HepG2 (cell line): ENCODE measurements around the gene ZNF581. TPM values are rescaled to one million over a fixed set of nuclear protein-coding genes. Genes with fewer than 3 reads are reported as not detected.

Experiments
- ARNTL ChIP-seq: sonication (generic); formaldehyde crosslinking; IDR thresholded peaks from 2 replicates; pipeline ENCODE4 v1.4.0; 2020; ENCODE audit warnings: mild to moderate bottlenecking, missing genetic modification reagents
- EP300 ChIP-seq, 3 experiments: sonication (generic) in 1 of 3; formaldehyde crosslinking in 1 of 3; IDR thresholded peaks; 2 replicates each; pipeline versions ENCODE4 v1.5.1 to v1.6.1; 2011 to 2020; ENCODE audit warnings: low read depth in 2 of 3, low read length in 2 of 3, borderline replicate concordance in 1 of 3, improper control_type of control experiment in 1 of 3, mild to moderate bottlenecking in 1 of 3, missing genetic modification reagents in 1 of 3, moderate library complexity in 1 of 3
- ETS1 ChIP-seq: sonication (generic); formaldehyde crosslinking; IDR thresholded peaks from 2 replicates; pipeline ENCODE4 v1.4.0; 2020; ENCODE audit warnings: missing genetic modification reagents
- ETV5 ChIP-seq: IDR thresholded peaks from 2 replicates; pipeline ENCODE4 v1.6.1; 2018; ENCODE audit warnings: missing biosample characterization, missing genetic modification reagents, inconsistent platforms, borderline replicate concordance
- ETV6 ChIP-seq: sonication (generic); formaldehyde crosslinking; conservative IDR thresholded peaks from 2 replicates; pipeline ENCODE4 v1.4.0; 2020; ENCODE audit warnings: missing genetic modification reagents
- GATAD1 ChIP-seq: IDR thresholded peaks from 2 replicates; pipeline ENCODE4 v1.6.1; 2016; ENCODE audit warnings: missing genetic modification reagents, missing compliant biosample characterization
- HIVEP1 ChIP-seq: sonication (generic); formaldehyde crosslinking; IDR thresholded peaks from 2 replicates; pipeline ENCODE4 v1.4.0; 2020; ENCODE audit warnings: mild to moderate bottlenecking, missing genetic modification reagents
- ONECUT2 ChIP-seq: sonication (generic); formaldehyde crosslinking; IDR thresholded peaks from 2 replicates; pipeline ENCODE4 v1.4.0; 2020; ENCODE audit warnings: missing genetic modification reagents
- PCBP1 ChIP-seq: fragments of 200-400 bp; formaldehyde crosslinking; IDR thresholded peaks from 2 replicates; pipeline ENCODE4 v1.6.1; 2017; ENCODE audit warnings: mild to moderate bottlenecking, low read depth, low read length, borderline replicate concordance
- POLR2AphosphoS2 ChIP-seq: IDR thresholded peaks from 2 replicates; pipeline ENCODE4 v1.6.1; 2011; ENCODE audit warnings: low read depth, low read length, improper control_type of control experiment
- PPARG ChIP-seq: conservative IDR thresholded peaks from 2 replicates; pipeline ENCODE4 v1.6.1; 2016; ENCODE audit warnings: missing biosample characterization, missing genetic modification reagents
- RNF219 ChIP-seq: sonication (generic); formaldehyde crosslinking; IDR thresholded peaks from 2 replicates; pipeline ENCODE4 v1.5.0; 2020; ENCODE audit warnings: mild to moderate bottlenecking, missing genetic modification reagents
- SYNCRIP ChIP-seq: fragments of 200-400 bp; formaldehyde crosslinking; IDR thresholded peaks from 2 replicates; pipeline ENCODE4 v1.6.1; 2018; ENCODE audit warnings: mild to moderate bottlenecking, low read depth, low read length; ENCODE audit not compliant: insufficient read depth
- ZBTB33 ChIP-seq: sonication (generic); formaldehyde crosslinking; IDR thresholded peaks from 2 replicates; pipeline ENCODE4 v1.4.0; 2020; ENCODE audit warnings: missing genetic modification reagents
- ZFP37 ChIP-seq: sonication (generic); formaldehyde crosslinking; IDR thresholded peaks from 2 replicates; pipeline ENCODE4 v1.4.0; 2020; ENCODE audit warnings: missing genetic modification reagents, borderline replicate concordance
- ZNF362 ChIP-seq: sonication (generic); formaldehyde crosslinking; IDR thresholded peaks from 2 replicates; pipeline ENCODE4 v1.4.0; 2020; ENCODE audit warnings: missing genetic modification reagents, mild to moderate bottlenecking, borderline replicate concordance
- ZNF432 ChIP-seq: sonication (generic); formaldehyde crosslinking; IDR thresholded peaks from 2 replicates; pipeline ENCODE4 v1.5.0; 2020; ENCODE audit warnings: missing genetic modification reagents, mild to moderate bottlenecking, borderline replicate concordance
- ZNF446 ChIP-seq: sonication (generic); formaldehyde crosslinking; IDR thresholded peaks from 2 replicates; pipeline ENCODE4 v1.5.0; 2020; ENCODE audit warnings: mild to moderate bottlenecking, missing genetic modification reagents
- ZNF501 ChIP-seq: sonication (generic); formaldehyde crosslinking; IDR thresholded peaks from 2 replicates; pipeline ENCODE4 v1.5.1; 2020; ENCODE audit warnings: mild to moderate bottlenecking, moderate library complexity, missing genetic modification reagents
- ZNF772 ChIP-seq: sonication (generic); formaldehyde crosslinking; IDR thresholded peaks from 2 replicates; pipeline ENCODE4 v1.5.0; 2020; ENCODE audit warnings: mild to moderate bottlenecking, missing genetic modification reagents
- ZNF878 ChIP-seq: sonication (generic); formaldehyde crosslinking; IDR thresholded peaks from 2 replicates; pipeline ENCODE4 v1.8.1; 2023; ENCODE audit warnings: mild to moderate bottlenecking, missing genetic modification reagents, moderate library complexity
- ZSCAN29 ChIP-seq: sonication (generic); formaldehyde crosslinking; conservative IDR thresholded peaks from 2 replicates; pipeline ENCODE4 v1.4.0; 2020; ENCODE audit warnings: mild to moderate bottlenecking, missing genetic modification reagents
- polyA plus RNA-seq, 8 experiments: library from polyadenylated mRNA; depleted of rRNA in 3 of 8; stranded (reverse) in 7 of 8; unstranded in 1 of 8; fragments of >200 nt; fragmentation: Illumina TruSeq in 4 of 8; extraction: Trizol in 4 of 8; gene quantifications; 2 replicates each; pipeline versions ENCODE4 v1.2.1 to v1.2.3, GENCODE V29; 2011 to 2016; ENCODE audit warnings: low read depth in 4 of 8, missing spikeins in 1 of 8, mixed read lengths in 1 of 8; ENCODE audit not compliant: insufficient read depth in 1 of 8
- total RNA-seq, 5 experiments: library from RNA; depleted of rRNA; stranded (reverse); fragments of >200 nt; fragmentation: Illumina TruSeq; extraction: Trizol; gene quantifications; 2 replicates each; pipeline ENCODE4 v1.2.3, GENCODE V29; 2016; ENCODE audit warnings: low read depth in 1 of 5

The ZNF581 gene
- total and polyA plus RNA-seq, 2 of the 13 experiments (the other 11 are each of a cell fraction or from before 2014, with no cell fraction given), result 19.6 to 49.5 TPM

- no peak for TF ChIP-seq ZNF432 (CRISPR knock-in tag)
- no peak; the same call in 1 of the 2 replicates for TF ChIP-seq POLR2AphosphoS2
- TF ChIP-seq ONECUT2 (CRISPR knock-in tag), result no peak
- peak; percentile 96 for TF ChIP-seq GATAD1 (CRISPR knock-in tag)
- TF ChIP-seq ETV5 (CRISPR knock-in tag), result peak; percentile 69
- TF ChIP-seq ZSCAN29 (CRISPR knock-in tag), result peak; percentile 61; the same call in 1 of the 2 replicates
- TF ChIP-seq ETS1 (CRISPR knock-in tag), result 0 out of 2 replicates have a peak, but pooled peaks have one; percentile 28
- peak; percentile 79 for TF ChIP-seq ETV6 (CRISPR knock-in tag)
- TF ChIP-seq SYNCRIP, result no peak
- peak; percentile 26; the same call in 1 of the 2 replicates for TF ChIP-seq ZNF362
- 0 out of 2 replicates have a peak, but pooled peaks have one; percentile 57 for TF ChIP-seq ZNF878 (CRISPR knock-in tag)
- no peak for TF ChIP-seq ZFP37 (CRISPR knock-in tag)
- TF ChIP-seq ZNF501 (CRISPR knock-in tag), result peak; percentile 90
- TF ChIP-seq ARNTL (CRISPR knock-in tag), result peak; percentile 38; the same call in 1 of the 2 replicates
- peak; percentile 20; the same call in 1 of the 2 replicates for TF ChIP-seq PPARG (CRISPR knock-in tag)
- peak; percentile 68 for TF ChIP-seq ZNF772 (CRISPR knock-in tag)
- TF ChIP-seq PCBP1, result peak; percentile 26; the same call in 1 of the 2 replicates
- TF ChIP-seq HIVEP1 (CRISPR knock-in tag), result peak; percentile 69; the same call in 1 of the 2 replicates
- no peak for TF ChIP-seq RNF219
- no peak for TF ChIP-seq EP300 (IDR thresholded peaks at IDR 0.05; ENCODE audit: low read depth in 2 of 2, low read length in 2 of 2)
- 0 out of 2 replicates have a peak, but pooled peaks have one; percentile 10 for TF ChIP-seq EP300 (CRISPR knock-in tag; IDR thresholded peaks at IDR 0.05; ENCODE audit: borderline replicate concordance)
- TF ChIP-seq ZBTB33 (CRISPR knock-in tag), result no peak
- 0 out of 2 replicates have a peak, but pooled peaks have one; percentile 49 for TF ChIP-seq ZNF446
These were observed at the start of gene ZNF581 (continued) for GRCh38 chr19:55643003-55643886.
